AG09309 (cell line): ENCODE results near the gene CNTN6.
"Not testable (repeated sequence)": the region's sequence is repeated elsewhere in the genome, so short reads cannot be mapped to it uniquely, and the experiment has no call there.

Source experiments
- DNase-seq: peaks from one replicate; pipeline ENCODE4 v3.0.0-alpha.2; 2010; ENCODE audit warnings: low read depth
- H3K4me3 ChIP-seq: 2 replicates; pipeline ENCODE4 v1.5.1; 2011; ENCODE audit warnings: mild to moderate bottlenecking, low read depth, low read length, moderate library complexity; ENCODE audit not compliant: control insufficient read depth
- TF ChIP-seq, protein P1 (sequence below): IDR thresholded peaks from 2 replicates; pipeline ENCODE4 v1.5.1; 2011; ENCODE audit warnings: mild to moderate bottlenecking, low read depth, low read length, inconsistent platforms; ENCODE audit not compliant: insufficient read depth, control insufficient read depth; ENCODE audit errors: missing control alignments

The CNTN6 gene

DNA sequence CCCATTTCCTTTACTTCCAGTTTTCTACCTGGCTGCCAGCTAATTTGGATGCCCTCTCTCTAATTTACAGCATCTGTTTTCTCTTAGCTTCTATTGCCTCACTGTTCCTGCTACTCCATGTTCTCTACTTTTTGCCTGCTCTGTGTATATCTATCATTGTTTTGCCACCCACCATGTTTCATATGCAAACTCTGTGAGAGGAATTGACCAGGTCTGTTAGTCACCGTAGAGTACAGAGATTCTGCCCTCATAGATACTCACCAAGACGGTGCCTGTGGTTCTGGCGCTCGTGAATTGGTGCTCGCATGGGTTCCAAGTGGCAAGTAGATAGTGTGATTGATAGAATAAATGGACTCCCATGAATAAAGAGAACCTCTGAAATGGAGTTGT lies 288.8 kb downstream of the CNTN6 start:
- DNase-seq, result no peak
- TF ChIP-seq, protein P1, sequence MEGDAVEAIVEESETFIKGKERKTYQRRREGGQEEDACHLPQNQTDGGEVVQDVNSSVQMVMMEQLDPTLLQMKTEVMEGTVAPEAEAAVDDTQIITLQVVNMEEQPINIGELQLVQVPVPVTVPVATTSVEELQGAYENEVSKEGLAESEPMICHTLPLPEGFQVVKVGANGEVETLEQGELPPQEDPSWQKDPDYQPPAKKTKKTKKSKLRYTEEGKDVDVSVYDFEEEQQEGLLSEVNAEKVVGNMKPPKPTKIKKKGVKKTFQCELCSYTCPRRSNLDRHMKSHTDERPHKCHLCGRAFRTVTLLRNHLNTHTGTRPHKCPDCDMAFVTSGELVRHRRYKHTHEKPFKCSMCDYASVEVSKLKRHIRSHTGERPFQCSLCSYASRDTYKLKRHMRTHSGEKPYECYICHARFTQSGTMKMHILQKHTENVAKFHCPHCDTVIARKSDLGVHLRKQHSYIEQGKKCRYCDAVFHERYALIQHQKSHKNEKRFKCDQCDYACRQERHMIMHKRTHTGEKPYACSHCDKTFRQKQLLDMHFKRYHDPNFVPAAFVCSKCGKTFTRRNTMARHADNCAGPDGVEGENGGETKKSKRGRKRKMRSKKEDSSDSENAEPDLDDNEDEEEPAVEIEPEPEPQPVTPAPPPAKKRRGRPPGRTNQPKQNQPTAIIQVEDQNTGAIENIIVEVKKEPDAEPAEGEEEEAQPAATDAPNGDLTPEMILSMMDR, result no peak
- H3K4me3 ChIP-seq, result no peak overlapping the region

DNA sequence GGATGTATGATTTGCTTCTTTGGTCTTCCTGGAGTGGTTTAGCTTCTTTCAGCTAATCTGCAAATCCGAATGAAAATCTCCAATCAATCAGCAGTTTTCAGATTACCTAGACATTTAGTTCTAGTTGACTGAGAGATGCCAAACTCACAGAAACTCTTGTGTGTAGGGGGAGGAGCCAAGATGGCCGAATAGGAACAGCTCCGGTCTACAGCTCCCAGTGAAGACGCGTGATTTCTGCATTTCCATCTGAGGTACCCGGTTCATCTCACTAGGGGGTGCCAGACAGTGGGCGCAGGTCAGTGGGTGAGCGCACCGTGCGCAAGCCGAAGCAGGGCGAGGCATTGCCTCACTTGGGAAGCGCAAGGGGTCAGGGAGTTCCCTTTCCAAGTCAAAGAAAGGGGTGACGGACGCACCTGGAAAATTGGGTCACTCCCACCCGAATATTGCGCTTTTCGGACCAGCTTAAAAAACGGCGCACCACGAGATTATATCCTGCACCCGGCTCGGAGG lies 294.6 kb downstream of the CNTN6 start:
- DNase-seq, result not testable (repeated sequence)

DNA sequence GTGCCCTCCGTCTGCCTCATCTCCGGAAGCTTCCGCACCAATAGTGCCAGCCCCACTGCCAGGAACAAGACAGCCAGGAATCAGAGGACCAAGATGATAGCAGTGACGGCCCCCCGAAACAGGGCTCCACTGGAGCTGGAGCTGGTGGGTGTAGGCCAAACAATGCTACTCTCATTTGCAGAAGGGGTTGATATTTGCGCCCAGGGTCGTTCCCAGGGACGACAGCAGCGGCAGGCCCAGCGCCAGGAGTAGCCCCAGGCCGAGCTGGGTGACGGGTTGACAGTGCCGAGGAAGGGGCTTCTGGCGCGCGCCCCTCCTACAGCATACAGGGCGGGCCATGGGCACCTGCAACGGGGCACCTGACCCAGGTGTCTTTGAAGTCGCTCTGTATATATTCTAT lies 301.4 kb downstream of the CNTN6 start:
- TF ChIP-seq, protein P1, result no peak
- DNase-seq, result no peak
- no peak overlapping the region for H3K4me3 ChIP-seq

More for the DNA sequence above, 294.6 kb downstream of the CNTN6 start:
- not testable (repeated sequence) for H3K4me3 ChIP-seq

DNA sequence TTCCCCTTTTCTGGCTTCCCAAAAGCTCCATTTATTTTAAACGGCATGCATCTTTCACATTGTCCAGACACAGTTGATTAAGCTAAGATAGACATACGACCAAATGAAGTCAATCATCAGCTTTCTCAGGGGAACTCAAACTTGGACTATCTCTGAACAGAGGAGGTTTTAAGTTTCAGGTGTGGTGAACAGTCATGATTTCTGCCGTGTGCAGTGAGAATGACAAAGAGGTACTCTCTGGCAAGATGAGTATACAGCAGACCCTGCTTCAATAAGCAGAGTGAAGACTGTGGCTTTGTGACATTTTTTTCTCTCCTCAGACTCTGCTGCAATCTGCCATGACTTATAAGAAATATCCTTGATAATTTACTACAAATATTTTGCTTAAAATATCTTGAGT lies 307.7 kb downstream of the CNTN6 start:
- H3K4me3 ChIP-seq, result no peak overlapping the region
- no peak for DNase-seq
- TF ChIP-seq, protein P1, result no peak

DNA sequence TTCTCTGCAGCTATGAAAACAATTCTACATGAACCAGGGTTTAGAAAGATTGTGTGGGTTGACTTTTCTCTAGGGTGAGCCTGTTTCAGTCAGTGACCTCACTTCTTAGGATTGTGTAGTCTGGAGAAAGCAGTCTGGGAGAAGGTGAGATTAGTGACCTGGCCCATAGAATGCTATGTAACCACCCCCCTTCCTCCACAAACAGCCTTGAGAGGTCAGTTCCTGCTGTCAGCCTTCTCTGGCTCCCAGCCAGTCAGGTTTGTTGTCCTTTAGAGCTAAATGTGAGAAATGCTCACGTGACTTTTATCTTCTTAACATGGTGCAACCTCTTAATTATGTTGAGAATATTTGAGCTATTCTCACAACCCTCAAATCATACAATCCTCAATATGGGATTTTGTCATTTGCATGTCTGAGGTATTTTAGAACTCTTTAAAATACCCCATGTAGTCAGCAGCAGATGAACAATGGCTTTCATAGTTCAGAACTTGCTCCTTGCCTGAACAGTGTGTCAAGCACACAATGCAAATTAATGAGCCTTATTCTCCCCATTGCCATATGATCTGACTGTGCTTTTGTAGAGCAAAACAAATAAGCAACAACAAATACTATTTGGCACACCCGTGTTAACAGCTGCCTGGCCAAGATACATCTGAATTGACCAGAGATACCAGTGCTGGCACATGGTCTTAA lies 311.6 kb downstream of the CNTN6 start:
- TF ChIP-seq, protein P1, result no peak
- DNase-seq, result no peak
- H3K4me3 ChIP-seq, result no peak overlapping the region

DNA sequence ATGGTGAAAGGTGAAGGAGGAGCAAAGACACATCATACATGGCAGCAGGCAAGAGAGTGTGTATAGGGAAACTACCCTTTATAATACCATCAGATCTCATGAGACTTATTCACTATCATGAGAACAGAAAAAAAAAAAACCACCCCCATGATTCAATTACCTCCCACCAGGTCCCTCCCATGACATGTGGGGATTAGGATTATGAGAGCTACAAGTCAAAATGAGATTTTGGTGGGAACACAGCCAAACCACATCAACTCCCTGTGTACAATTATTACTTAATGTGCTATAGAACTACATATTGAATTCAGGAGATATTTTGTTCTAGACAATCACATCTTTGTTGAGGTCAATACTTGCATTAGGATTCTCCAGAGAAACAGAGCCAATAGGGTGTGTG lies 313.4 kb downstream of the CNTN6 start:
- H3K4me3 ChIP-seq, result no peak overlapping the region
- TF ChIP-seq, protein P1, result no peak
- DNase-seq, result no peak

DNA sequence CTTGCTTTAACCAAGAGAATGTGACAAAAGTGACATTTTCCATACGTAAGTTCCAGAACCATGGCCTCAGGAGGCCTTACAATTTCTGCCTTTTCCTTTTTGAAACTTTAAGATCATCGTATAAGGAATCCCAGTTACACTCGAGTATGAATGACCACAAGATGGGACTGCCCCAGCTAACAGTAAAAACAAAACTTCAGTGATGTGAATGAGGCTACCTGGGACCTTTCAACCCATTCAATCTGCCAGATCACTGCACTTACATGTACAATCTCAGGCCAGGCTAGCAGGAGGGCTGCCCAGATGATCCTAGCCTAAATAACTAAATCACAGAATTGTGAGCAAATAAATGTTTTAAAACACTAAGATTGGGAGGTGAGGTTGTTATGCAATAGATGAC lies 328.8 kb downstream of the CNTN6 start:
- no peak for DNase-seq

More for the DNA sequence above, 328.8 kb downstream of the CNTN6 start:
- no peak overlapping the region for H3K4me3 ChIP-seq
- TF ChIP-seq, protein P1, result no peak
